Thoracic aorta (tissue), 2 donors: Measurements from ENCODE around the gene IDH3G. TPM values are rescaled to one million over a fixed set of nuclear protein-coding genes. Genes with fewer than 3 reads are reported as not detected.

Source experiments
- ATAC-seq: fragments of 150-250 bp; one replicate; pipeline ENCODE4 v1.8.0; 2017; ENCODE audit warnings: low read depth; ENCODE audit not compliant: insufficient number of reproducible peaks, low FRiP score
- DNase-seq: peaks from one replicate; pipeline ENCODE4 v3.0.0-alpha.2; 2020; ENCODE audit warnings: low spot score
- H3K27ac ChIP-seq, 2 donors: fragments of 200-600 bp; sonication (generic); 1 replicate in 1 of 2; 2 replicates in 1 of 2; pipeline ENCODE4 v1.5.1; 2016; ENCODE audit warnings: mild to moderate bottlenecking in 2 of 2, moderate library complexity in 2 of 2
- H3K27me3 ChIP-seq: fragments of 200-600 bp; sonication (generic); replicated peaks from 2 replicates; pipeline ENCODE4 v1.6.0; 2016; ENCODE audit warnings: mild to moderate bottlenecking; ENCODE audit not compliant: insufficient read depth
- H3K36me3 ChIP-seq: fragments of 200-600 bp; sonication (generic); one replicate; pipeline ENCODE4 v1.5.1; 2016
- H3K4me1 ChIP-seq, 2 donors: fragments of 200-600 bp; sonication (generic); 1 replicate in 1 of 2; 2 replicates in 1 of 2; pipeline versions ENCODE4 v1.5.1 to v1.6.0; 2016; ENCODE audit warnings: low read depth in 2 of 2, mild to moderate bottlenecking in 1 of 2; ENCODE audit not compliant: control insufficient read depth in 1 of 2
- H3K4me3 ChIP-seq: fragments of 200-600 bp; sonication (generic); 2 replicates; pipeline ENCODE4 v1.5.1; 2016; ENCODE audit warnings: mild to moderate bottlenecking
- H3K9me3 ChIP-seq: fragments of 200-600 bp; sonication (generic); 2 replicates; pipeline ENCODE4 v1.5.1; 2016
- total RNA-seq, 2 donors: library from RNA; depleted of rRNA; stranded (reverse); fragments of >200 nt; gene quantifications; one replicate each; pipeline versions ENCODE4 v1.1.0 to v1.2.3, GENCODE V29; 2016
- TF ChIP-seq, protein P1 (sequence below): fragments of 200-600 bp; sonication (generic); IDR thresholded peaks from one replicate; pipeline ENCODE4 v1.5.1; 2019; ENCODE audit warnings: antibody characterized with exemption

IDH3G gene
- total RNA-seq, 2 donors from 2014 or later, result 70.9 to 91.9 TPM

DNA sequence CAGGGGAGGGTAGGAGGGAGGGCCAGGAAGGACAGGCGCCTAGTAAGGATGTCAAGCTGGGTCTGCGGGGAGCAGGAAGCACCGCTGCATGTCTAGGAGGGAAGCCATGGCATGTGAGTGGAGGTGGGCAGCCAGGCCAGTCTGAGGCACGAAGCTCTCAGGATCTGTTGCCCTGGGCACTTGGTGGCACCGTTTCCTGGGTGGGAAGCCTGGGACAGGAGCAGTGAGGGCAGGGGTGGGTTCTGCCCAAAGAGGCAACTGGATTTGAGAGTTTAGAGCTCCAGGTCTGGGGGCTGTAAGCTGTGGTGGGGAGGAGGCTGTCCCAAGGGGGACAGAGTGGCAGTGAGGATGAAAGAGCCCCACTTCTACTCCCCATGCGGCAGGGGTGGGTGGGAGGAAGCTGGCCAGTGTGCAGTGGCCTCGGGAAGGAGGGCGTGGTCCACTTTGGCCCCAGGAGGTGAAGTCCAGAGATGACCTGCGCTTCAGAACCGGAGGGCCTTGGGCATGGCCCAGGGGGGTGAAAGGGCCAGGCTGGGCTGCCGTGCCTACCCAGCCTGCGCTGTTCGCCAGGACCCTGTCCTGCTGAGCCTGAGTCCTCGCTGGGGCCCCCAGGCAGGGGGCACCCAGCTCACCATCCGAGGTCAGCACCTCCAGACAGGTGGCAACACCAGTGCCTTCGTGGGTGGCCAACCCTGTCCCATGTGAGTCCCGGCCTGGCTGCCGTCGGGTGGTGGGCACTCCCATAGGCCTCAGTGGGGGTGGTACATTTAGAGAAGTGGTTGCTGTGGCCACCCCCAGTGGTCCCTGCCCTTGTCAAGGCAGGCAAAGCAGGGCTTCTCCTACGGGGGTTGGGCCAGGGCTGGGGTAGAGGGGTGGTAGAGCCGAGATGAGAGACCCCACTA, 21.6 kb downstream of the IDH3G start:
- H3K27ac ChIP-seq, result no peak overlapping the region
- DNase-seq (no peak), ATAC-seq (no peak)
- H3K4me1 ChIP-seq, result no peaks in the 10 kb centered on the region
- no peaks in the 10 kb centered on the region for H3K27me3 ChIP-seq
- H3K36me3 ChIP-seq, result no peaks in the 10 kb centered on the region
- H3K4me3 ChIP-seq, result no peak overlapping the region
- TF ChIP-seq, protein P1, sequence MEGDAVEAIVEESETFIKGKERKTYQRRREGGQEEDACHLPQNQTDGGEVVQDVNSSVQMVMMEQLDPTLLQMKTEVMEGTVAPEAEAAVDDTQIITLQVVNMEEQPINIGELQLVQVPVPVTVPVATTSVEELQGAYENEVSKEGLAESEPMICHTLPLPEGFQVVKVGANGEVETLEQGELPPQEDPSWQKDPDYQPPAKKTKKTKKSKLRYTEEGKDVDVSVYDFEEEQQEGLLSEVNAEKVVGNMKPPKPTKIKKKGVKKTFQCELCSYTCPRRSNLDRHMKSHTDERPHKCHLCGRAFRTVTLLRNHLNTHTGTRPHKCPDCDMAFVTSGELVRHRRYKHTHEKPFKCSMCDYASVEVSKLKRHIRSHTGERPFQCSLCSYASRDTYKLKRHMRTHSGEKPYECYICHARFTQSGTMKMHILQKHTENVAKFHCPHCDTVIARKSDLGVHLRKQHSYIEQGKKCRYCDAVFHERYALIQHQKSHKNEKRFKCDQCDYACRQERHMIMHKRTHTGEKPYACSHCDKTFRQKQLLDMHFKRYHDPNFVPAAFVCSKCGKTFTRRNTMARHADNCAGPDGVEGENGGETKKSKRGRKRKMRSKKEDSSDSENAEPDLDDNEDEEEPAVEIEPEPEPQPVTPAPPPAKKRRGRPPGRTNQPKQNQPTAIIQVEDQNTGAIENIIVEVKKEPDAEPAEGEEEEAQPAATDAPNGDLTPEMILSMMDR, result no peak
- H3K9me3 ChIP-seq, result no peaks in the 10 kb centered on the region

DNA sequence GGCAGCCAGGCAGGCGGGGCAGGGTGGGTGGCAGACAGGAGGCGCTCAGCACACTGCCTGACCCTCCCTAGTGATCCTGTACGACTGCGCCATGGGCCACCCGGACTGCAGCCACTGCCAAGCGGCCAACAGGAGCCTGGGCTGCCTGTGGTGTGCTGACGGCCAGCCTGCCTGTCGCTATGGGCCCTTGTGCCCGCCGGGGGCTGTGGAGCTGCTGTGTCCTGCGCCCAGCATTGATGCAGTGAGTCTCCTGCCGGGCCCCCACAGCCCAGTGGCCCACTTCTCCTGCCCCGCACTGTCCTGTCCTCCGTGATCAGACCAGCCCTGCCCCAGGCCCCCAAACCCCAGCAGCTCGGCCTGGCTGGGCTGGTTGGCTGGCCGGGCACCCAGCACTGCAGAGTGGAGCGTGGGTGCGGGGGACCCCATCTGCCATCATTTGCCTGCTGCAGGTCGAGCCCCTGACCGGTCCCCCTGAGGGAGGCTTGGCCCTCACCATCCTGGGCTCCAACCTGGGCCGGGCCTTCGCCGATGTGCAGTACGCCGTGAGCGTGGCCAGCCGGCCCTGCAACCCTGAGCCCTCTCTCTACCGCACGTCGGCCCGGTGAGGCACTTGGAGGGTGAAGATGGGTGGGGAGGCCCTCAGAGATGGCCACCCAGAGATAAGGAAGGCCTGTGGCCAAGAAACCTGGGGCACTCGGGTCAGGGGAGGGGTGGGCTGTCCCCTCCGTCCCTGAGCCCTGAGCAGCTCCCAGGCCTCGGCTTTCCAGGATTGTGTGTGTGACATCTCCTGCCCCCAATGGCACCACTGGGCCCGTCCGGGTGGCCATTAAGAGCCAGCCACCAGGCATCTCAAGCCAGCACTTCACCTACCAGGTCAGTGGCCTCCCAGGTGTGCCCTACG, 22.5 kb downstream of the IDH3G start:
- H3K27ac ChIP-seq, result no peak overlapping the region
- peaks cover 0 to 4% of the 10 kb centered on the region in 2 donors for H3K4me1 ChIP-seq
- no peaks in the 10 kb centered on the region for H3K27me3 ChIP-seq
- DNase-seq (no peak), ATAC-seq (no peak)
- no peaks in the 10 kb centered on the region for H3K36me3 ChIP-seq
- H3K4me3 ChIP-seq, result no peak overlapping the region
- TF ChIP-seq, protein P1, result no peak
- H3K9me3 ChIP-seq, result no peaks in the 10 kb centered on the region

DNA sequence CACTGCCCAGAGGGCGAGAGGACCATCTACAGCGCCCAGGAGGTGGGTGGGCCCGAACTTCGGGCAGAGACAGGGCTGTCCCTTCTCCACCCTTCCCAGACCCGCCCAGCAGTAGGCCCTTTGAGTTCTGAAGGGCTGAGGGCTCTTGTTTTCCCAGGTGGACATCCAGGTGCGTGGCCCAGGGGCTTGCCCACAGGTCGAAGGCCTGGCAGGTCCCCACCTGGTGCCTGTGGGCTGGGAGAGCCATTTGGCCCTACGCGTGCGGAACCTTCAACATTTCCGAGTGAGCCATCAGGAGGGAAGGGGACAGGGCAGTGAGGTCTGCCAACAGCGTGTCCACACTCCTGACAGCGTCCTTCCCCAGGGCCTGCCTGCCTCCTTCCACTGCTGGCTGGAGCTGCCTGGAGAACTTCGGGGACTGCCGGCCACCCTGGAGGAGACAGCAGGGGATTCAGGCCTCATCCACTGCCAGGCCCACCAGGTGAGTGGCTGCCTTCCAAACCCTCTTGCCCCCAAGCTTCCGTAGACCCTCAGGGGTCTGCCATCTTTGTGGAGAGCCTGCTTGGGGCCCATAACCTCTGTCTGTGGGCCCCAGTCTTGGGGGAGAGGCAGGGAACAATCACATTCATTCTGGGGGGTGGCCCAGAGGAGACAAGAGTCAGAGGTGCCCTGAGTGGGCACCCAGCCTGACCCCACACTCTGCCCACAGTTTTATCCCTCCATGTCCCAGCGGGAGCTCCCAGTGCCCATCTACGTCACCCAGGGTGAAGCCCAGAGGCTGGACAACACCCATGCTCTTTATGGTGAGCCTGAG, 23.4 kb downstream of the IDH3G start:
- DNase-seq, result no peak
- ATAC-seq, result no peak
- TF ChIP-seq, protein P1, result no peak
- no peak overlapping the region for H3K4me3 ChIP-seq
- H3K27ac ChIP-seq, result no peak overlapping the region
- H3K27me3 ChIP-seq, result no peaks in the 10 kb centered on the region
- no peaks in the 10 kb centered on the region for H3K36me3 ChIP-seq
- no peaks in the 10 kb centered on the region for H3K9me3 ChIP-seq
- peaks cover 0 to 8% of the 10 kb centered on the region in 2 donors for H3K4me1 ChIP-seq

DNA sequence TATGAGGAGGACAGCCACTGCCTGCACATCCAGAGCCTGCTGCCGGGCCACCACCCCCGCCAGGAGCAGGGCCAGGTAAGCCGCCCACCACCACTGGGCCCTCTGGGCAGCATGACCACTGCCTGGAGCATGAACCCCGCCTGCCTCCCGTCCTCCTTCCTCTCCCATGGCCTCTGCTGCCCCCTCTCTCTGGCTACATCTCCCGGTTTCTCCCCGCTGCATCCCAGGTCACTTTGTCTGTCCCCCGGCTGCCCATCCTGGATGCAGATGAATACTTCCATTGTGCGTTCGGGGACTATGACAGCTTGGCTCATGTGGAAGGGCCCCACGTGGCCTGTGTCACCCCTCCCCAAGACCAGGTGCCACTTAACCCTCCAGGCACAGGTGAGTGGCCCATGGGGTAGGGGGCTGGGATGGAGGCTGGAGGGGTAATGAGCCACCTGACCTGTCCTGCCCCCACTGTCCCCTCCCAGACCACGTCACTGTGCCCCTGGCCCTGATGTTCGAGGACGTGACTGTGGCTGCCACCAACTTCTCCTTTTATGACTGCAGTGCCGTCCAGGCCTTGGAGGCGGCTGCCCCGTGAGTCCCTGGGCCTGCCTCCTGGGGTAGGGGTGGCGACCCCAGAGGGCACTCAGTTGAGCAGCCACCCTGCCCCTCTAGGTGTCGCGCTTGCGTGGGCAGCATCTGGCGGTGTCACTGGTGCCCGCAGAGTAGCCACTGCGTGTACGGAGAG, 24.1 kb downstream of the IDH3G start:
- ATAC-seq (no peak), DNase-seq (no peak)
- Histone ChIP-seq H3K9me3 (no peaks in the 10 kb centered on the region), H3K27ac (no peak overlapping the region), H3K4me3 (no peak overlapping the region), H3K36me3 (no peaks in the 10 kb centered on the region), H3K4me1 (peaks cover 0 to 8% of the 10 kb centered on the region in 2 donors), H3K27me3 (no peaks in the 10 kb centered on the region)
- TF ChIP-seq, protein P1, result no peak
